OCI-LY3 (cell line): ENCODE data around the gene MMD.

ENCODE experiments used
- CTCF ChIP-seq: fragments of 200-600, 300-600 bp; sonication (generic); IDR thresholded peaks from 2 replicates; pipeline ENCODE4 v1.5.1; 2014; ENCODE audit warnings: antibody characterized with exemption, low read length, low read depth
- EZH2phosphoT487 ChIP-seq: fragments of 200-600 bp; shearing (Covaris generic); IDR thresholded peaks from 2 replicates; pipeline ENCODE4 v1.6.1; 2018; ENCODE audit warnings: antibody characterized with exemption, mixed run types, low read depth

- TF ChIP-seq CTCF = no peak
- TF ChIP-seq EZH2phosphoT487 = no peak
Observed at GRCh38 chr17:55407641-55408566, 13.7 kb downstream of the MMD start.
